Left ventricle myocardium superior (tissue), 1 donor: ENCODE results near the gene CYB561D1. TPM values are rescaled to one million over a fixed set of nuclear protein-coding genes. Genes with fewer than 3 reads are reported as not detected.
A peak's percentile ranks its signal among the peaks of the same experiment; 100 is the strongest.

ENCODE experiments used
- ATAC-seq: fragments of 200-7000 bp; cut with Tn5 transposase; one replicate; pipeline ENCODE4 v1.9.1; 2020; ENCODE audit warnings: mild to moderate bottlenecking, moderate library complexity
- DNase-seq: peaks from one replicate; pipeline ENCODE4 v3.0.0-alpha.2; 2020
- intact Hi-C: fragments of 100-400 bp; cut with micrococcal nuclease; formaldehyde crosslinking; loops from one replicate; pipeline ENCODE4 v1.11.0; 2022
- total RNA-seq: library from RNA; stranded (reverse); fragmentation: NEBNext Ultra II Directional; extraction: Animal tissue kit (Norgen Biotek cat#: 25700); gene quantifications from one replicate; pipeline ENCODE4 v1.2.1, GENCODE V29; 2021
- donor health status: DM: no; HTN: yes; CAD: no; lungs with severe emphysema.

Gene CYB561D1
- total RNA-seq, 1 donor from 2014 or later: 4.3 TPM

- DNase-seq: no peak
- intact Hi-C loops: no loop called here
- peak; percentile 68 for ATAC-seq
Measured at GRCh38 chr1:109521002-109521951, 27.4 kb downstream of the CYB561D1 start.

- intact Hi-C loops: no loop called here
- ATAC-seq (no peak), DNase-seq (no peak)
Measured at GRCh38 chr1:109522026-109522425, 28.1 kb downstream of the CYB561D1 start.

GRCh38 chr1:109523706-109524105, 29.8 kb downstream of the CYB561D1 start:
- ATAC-seq (no peak), DNase-seq (no peak)
- intact Hi-C loops: no loop called here

GRCh38 chr1:109527098-109527811, 33.4 kb downstream of the CYB561D1 start:
- no peak for DNase-seq
- intact Hi-C loops: no loop called here
- ATAC-seq: no peak

GRCh38 chr1:109527846-109528695, 34.2 kb downstream of the CYB561D1 start:
- ATAC-seq (no peak), DNase-seq (no peak)
- intact Hi-C loops: no loop called here

GRCh38 chr1:109528712-109529111, 34.8 kb downstream of the CYB561D1 start:
- ATAC-seq (no peak), DNase-seq (no peak)
- intact Hi-C loops: no loop called here

- intact Hi-C loops: loop anchor here (5.0 kb wide), 1 partner anchor 38 kb away; the partner anchor contains the start of gene CYB561D1
- ATAC-seq: no peak
Measured at GRCh38 chr1:109529881-109530456, 36.1 kb downstream of the CYB561D1 start.

GRCh38 chr1:109530457-109531087, 36.7 kb downstream of the CYB561D1 start:
- intact Hi-C loops: loop anchor here (5.0 kb wide), 1 partner anchor 38 kb away; the partner anchor contains the start of gene CYB561D1
- DNase-seq (no peak), ATAC-seq (no peak)

More at GRCh38 chr1:109529881-109530456, 36.1 kb downstream of the CYB561D1 start:
- DNase-seq: no peak

GRCh38 chr1:109531380-109531779, 37.5 kb downstream of the CYB561D1 start:
- ATAC-seq: no peak
- no peak for DNase-seq
- intact Hi-C loops: loop anchor here (5.0 kb wide), 1 partner anchor 39 kb away; the partner anchor contains the start of gene CYB561D1

GRCh38 chr1:109531826-109532364, 38.0 kb downstream of the CYB561D1 start:
- intact Hi-C loops: loop anchor here (5.0 kb wide), 1 partner anchor 40 kb away; the partner anchor contains the start of gene CYB561D1
- DNase-seq: no peak
- ATAC-seq: no peak

GRCh38 chr1:109532365-109533136, 38.7 kb downstream of the CYB561D1 start:
- DNase-seq (peak; percentile 85), ATAC-seq (peak; percentile 78)
- intact Hi-C loops: loop anchor here (5.0 kb wide), 1 partner anchor 40 kb away; the partner anchor contains the start of gene CYB561D1

GRCh38 chr1:109534307-109534858, 40.5 kb downstream of the CYB561D1 start:
- no peak for DNase-seq
- ATAC-seq: no peak
- intact Hi-C loops: loop anchor here (5.0 kb wide), 1 partner anchor 42 kb away; the partner anchor contains the start of gene CYB561D1

- intact Hi-C loops: no loop called here
- DNase-seq (no peak), ATAC-seq (no peak)
Measured at GRCh38 chr1:109535481-109535880, 41.6 kb downstream of the CYB561D1 start.

GRCh38 chr1:109535971-109536491, 42.1 kb downstream of the CYB561D1 start:
- ATAC-seq: peak; percentile 82
- intact Hi-C loops: no loop called here

GRCh38 chr1:109537450-109538178, 43.7 kb downstream of the CYB561D1 start:
- intact Hi-C loops: no loop called here
- no peak for DNase-seq

More at GRCh38 chr1:109535971-109536491, 42.1 kb downstream of the CYB561D1 start:
- DNase-seq: peak; percentile 77

More at GRCh38 chr1:109537450-109538178, 43.7 kb downstream of the CYB561D1 start:
- no peak for ATAC-seq
